Memory B cell (primary cell): ENCODE data around the gene RAF1.
A peak's percentile ranks its signal among the peaks of the same experiment; 100 is the strongest.
"Not testable (repeated sequence)": the region's sequence is repeated elsewhere in the genome, so short reads cannot be mapped to it uniquely, and the experiment has no call there.

ENCODE experiments used
- ATAC-seq: fragments of 150-1000 bp; cut with Tn5 transposase; 2 replicates; pipeline ENCODE4 v1.10.0; 2021; ENCODE audit warnings: low read depth, mild to moderate bottlenecking, moderate library complexity
- DNase-seq, 2 donors: peaks; one replicate each; pipeline ENCODE4 v3.0.0; 2022; ENCODE audit warnings: low spot score in 2 of 2
- H3K27ac Mint-ChIP-seq: one replicate; pipeline ENCODE4 v1.8.0; 2022; ENCODE audit warnings: mild to moderate bottlenecking, moderate library complexity, mixed read lengths
- H3K27me3 Mint-ChIP-seq: one replicate; pipeline ENCODE4 v1.8.0; 2022; ENCODE audit warnings: mixed read lengths
- H3K36me3 Mint-ChIP-seq: one replicate; pipeline ENCODE4 v1.8.0; 2022; ENCODE audit warnings: mild to moderate bottlenecking, mixed read lengths
- H3K4me1 Mint-ChIP-seq: one replicate; pipeline ENCODE4 v1.8.0; 2022; ENCODE audit warnings: mixed read lengths
- H3K4me3 Mint-ChIP-seq: one replicate; pipeline ENCODE4 v1.8.0; 2022; ENCODE audit warnings: mild to moderate bottlenecking, moderate library complexity, mixed read lengths
- H3K9me3 Mint-ChIP-seq: one replicate; pipeline ENCODE4 v1.8.0; 2022; ENCODE audit warnings: mixed read lengths

Gene RAF1

GRCh38 chr3:12640853-12641252, 23.1 kb downstream of the RAF1 start:
- H3K9me3 Mint-ChIP-seq, ATAC-seq, H3K4me3 Mint-ChIP-seq, DNase-seq, H3K27me3 Mint-ChIP-seq, H3K27ac Mint-ChIP-seq: not testable (repeated sequence)
- peaks cover 21% of the 10 kb centered on the region for H3K4me1 Mint-ChIP-seq
- H3K36me3 Mint-ChIP-seq: peaks cover 12% of the 10 kb centered on the region

GRCh38 chr3:12638105-12638504, 25.8 kb downstream of the RAF1 start:
- H3K4me3 Mint-ChIP-seq: no peak overlapping the region
- no peaks in the 10 kb centered on the region for H3K27me3 Mint-ChIP-seq
- peaks cover 22% of the 10 kb centered on the region for H3K4me1 Mint-ChIP-seq
- H3K27ac Mint-ChIP-seq: no peak overlapping the region
- no peak for DNase-seq
- H3K9me3 Mint-ChIP-seq: no peaks in the 10 kb centered on the region
- ATAC-seq: no peak
- H3K36me3 Mint-ChIP-seq: peaks cover 18% of the 10 kb centered on the region

- Mint-ChIP-seq H3K4me3 (no peak overlapping the region), H3K4me1 (peaks cover 24% of the 10 kb centered on the region), H3K36me3 (peaks cover 18% of the 10 kb centered on the region), H3K27me3 (no peaks in the 10 kb centered on the region), H3K27ac (no peak overlapping the region), H3K9me3 (no peaks in the 10 kb centered on the region)
- DNase-seq: no peak
- ATAC-seq: no peak
Measured at GRCh38 chr3:12633108-12633507, 30.8 kb downstream of the RAF1 start.

- H3K27ac Mint-ChIP-seq: no peak overlapping the region
- no peaks in the 10 kb centered on the region for H3K27me3 Mint-ChIP-seq
- H3K36me3 Mint-ChIP-seq: peaks cover 16% of the 10 kb centered on the region
- H3K9me3 Mint-ChIP-seq: no peaks in the 10 kb centered on the region
- ATAC-seq (no peak), DNase-seq (no peak)
- no peak overlapping the region for H3K4me3 Mint-ChIP-seq
- H3K4me1 Mint-ChIP-seq: peaks cover 21% of the 10 kb centered on the region
Measured at GRCh38 chr3:12632523-12632922, 31.4 kb downstream of the RAF1 start.

GRCh38 chr3:12630843-12631242, 33.1 kb downstream of the RAF1 start:
- not testable (repeated sequence) for H3K9me3 Mint-ChIP-seq, H3K4me3 Mint-ChIP-seq, DNase-seq, H3K27me3 Mint-ChIP-seq, ATAC-seq
- Mint-ChIP-seq H3K36me3 (peaks cover 16% of the 10 kb centered on the region), H3K4me1 (peaks cover 24% of the 10 kb centered on the region), H3K27ac (peak overlapping the region; percentile 20)

- ATAC-seq (no peak), DNase-seq (no peak)
- Mint-ChIP-seq H3K4me1 (peaks cover 28% of the 10 kb centered on the region), H3K9me3 (no peaks in the 10 kb centered on the region), H3K36me3 (peaks cover 17% of the 10 kb centered on the region), H3K27ac (peak overlapping the region; percentile 20), H3K27me3 (no peaks in the 10 kb centered on the region), H3K4me3 (no peak overlapping the region)
Measured at GRCh38 chr3:12630292-12630691, 33.6 kb downstream of the RAF1 start.

- Mint-ChIP-seq H3K27me3 (no peaks in the 10 kb centered on the region), H3K27ac (peak overlapping the region; percentile 55), H3K4me1 (peaks cover 30% of the 10 kb centered on the region), H3K4me3 (no peak overlapping the region), H3K36me3 (peaks cover 17% of the 10 kb centered on the region), H3K9me3 (no peaks in the 10 kb centered on the region)
- DNase-seq (no peak), ATAC-seq (no peak)
Measured at GRCh38 chr3:12629560-12629959, 34.4 kb downstream of the RAF1 start.

- ATAC-seq: no peak
- H3K4me1 Mint-ChIP-seq: peaks cover 32% of the 10 kb centered on the region
Measured at GRCh38 chr3:12628813-12629212, 35.1 kb downstream of the RAF1 start.

GRCh38 chr3:12627370-12627769, 36.5 kb downstream of the RAF1 start:
- Mint-ChIP-seq H3K9me3 (no peaks in the 10 kb centered on the region), H3K4me1 (peaks cover 32% of the 10 kb centered on the region), H3K27me3 (no peaks in the 10 kb centered on the region), H3K36me3 (peaks cover 12% of the 10 kb centered on the region), H3K27ac (no peak overlapping the region), H3K4me3 (no peak overlapping the region)
- DNase-seq (no peak), ATAC-seq (no peak)

More at GRCh38 chr3:12628813-12629212, 35.1 kb downstream of the RAF1 start:
- Mint-ChIP-seq H3K4me3 (no peak overlapping the region), H3K27me3 (no peaks in the 10 kb centered on the region), H3K36me3 (peaks cover 15% of the 10 kb centered on the region), H3K27ac (no peak overlapping the region), H3K9me3 (no peaks in the 10 kb centered on the region)
- no peak for DNase-seq

- peaks cover 32% of the 10 kb centered on the region for H3K4me1 Mint-ChIP-seq
- H3K4me3 Mint-ChIP-seq, H3K27me3 Mint-ChIP-seq, H3K9me3 Mint-ChIP-seq, ATAC-seq, H3K36me3 Mint-ChIP-seq, DNase-seq: not testable (repeated sequence)
- peak overlapping the region; percentile 50 for H3K27ac Mint-ChIP-seq
Measured at GRCh38 chr3:12624964-12625363, 39.0 kb downstream of the RAF1 start.

GRCh38 chr3:12624056-12624455, 39.9 kb downstream of the RAF1 start:
- no peak for DNase-seq
- peaks cover 30% of the 10 kb centered on the region for H3K4me1 Mint-ChIP-seq
- no peaks in the 10 kb centered on the region for H3K9me3 Mint-ChIP-seq
- H3K4me3 Mint-ChIP-seq: no peak overlapping the region
- no peak overlapping the region for H3K27ac Mint-ChIP-seq
- H3K27me3 Mint-ChIP-seq: no peaks in the 10 kb centered on the region
- no peak for ATAC-seq
- peaks cover 4% of the 10 kb centered on the region for H3K36me3 Mint-ChIP-seq

- H3K9me3 Mint-ChIP-seq: no peaks in the 10 kb centered on the region
- no peaks in the 10 kb centered on the region for H3K27me3 Mint-ChIP-seq
- no peak overlapping the region for H3K4me3 Mint-ChIP-seq
- no peak for ATAC-seq
- no peak for DNase-seq
- peak overlapping the region; percentile 83 for H3K27ac Mint-ChIP-seq
- peaks cover 27% of the 10 kb centered on the region for H3K4me1 Mint-ChIP-seq
- H3K36me3 Mint-ChIP-seq: peaks cover 3% of the 10 kb centered on the region
Measured at GRCh38 chr3:12622335-12622734, 41.6 kb downstream of the RAF1 start.

GRCh38 chr3:12620729-12621128, 43.2 kb downstream of the RAF1 start:
- peak overlapping the region; percentile 83 for H3K27ac Mint-ChIP-seq
- peaks cover 24% of the 10 kb centered on the region for H3K4me1 Mint-ChIP-seq
- H3K27me3 Mint-ChIP-seq: no peaks in the 10 kb centered on the region

GRCh38 chr3:12620305-12620704, 43.6 kb downstream of the RAF1 start:
- ATAC-seq: no peak
- Mint-ChIP-seq H3K36me3 (peaks cover 7% of the 10 kb centered on the region), H3K27me3 (no peaks in the 10 kb centered on the region), H3K9me3 (no peaks in the 10 kb centered on the region), H3K4me3 (no peak overlapping the region), H3K27ac (no peak overlapping the region), H3K4me1 (peaks cover 20% of the 10 kb centered on the region)
- DNase-seq: no peak

More at GRCh38 chr3:12620729-12621128, 43.2 kb downstream of the RAF1 start:
- H3K4me3 Mint-ChIP-seq: no peak overlapping the region
- DNase-seq (no peak), ATAC-seq (no peak)
- H3K9me3 Mint-ChIP-seq: no peaks in the 10 kb centered on the region
- peaks cover 9% of the 10 kb centered on the region for H3K36me3 Mint-ChIP-seq

GRCh38 chr3:12618426-12618825, 45.5 kb downstream of the RAF1 start:
- Mint-ChIP-seq H3K36me3 (peaks cover 12% of the 10 kb centered on the region), H3K4me3 (no peak overlapping the region), H3K9me3 (no peaks in the 10 kb centered on the region), H3K27ac (no peak overlapping the region), H3K4me1 (peaks cover 18% of the 10 kb centered on the region), H3K27me3 (no peaks in the 10 kb centered on the region)
- DNase-seq: no peak
- ATAC-seq: no peak
